Left renal pelvis (tissue), 4 donors: ENCODE results near the gene MAP4K2. TPM values are rescaled to one million over a fixed set of nuclear protein-coding genes. Genes with fewer than 3 reads are reported as not detected.

Experiments used
- DNase-seq, 4 donors: peaks; one replicate each; pipeline ENCODE4 v3.0.0-alpha.2; 2013; ENCODE audit warnings: low read depth in 4 of 4, low spot score in 3 of 4
- polyA plus RNA-seq, 4 donors: library from polyadenylated mRNA; unstranded; fragments of 120-200 nt; gene quantifications; one replicate each; pipeline ENCODE4 v1.2.1, GENCODE V29; 2013; ENCODE audit not compliant: insufficient read length in 4 of 4

Gene MAP4K2
- polyA plus RNA-seq, 4 donors, result 12.9 to 27.7 (median 18.1) TPM

GRCh38 chr11:64757549-64758329 lies 45.3 kb downstream of the MAP4K2 start:
- no peak for DNase-seq

DNA sequence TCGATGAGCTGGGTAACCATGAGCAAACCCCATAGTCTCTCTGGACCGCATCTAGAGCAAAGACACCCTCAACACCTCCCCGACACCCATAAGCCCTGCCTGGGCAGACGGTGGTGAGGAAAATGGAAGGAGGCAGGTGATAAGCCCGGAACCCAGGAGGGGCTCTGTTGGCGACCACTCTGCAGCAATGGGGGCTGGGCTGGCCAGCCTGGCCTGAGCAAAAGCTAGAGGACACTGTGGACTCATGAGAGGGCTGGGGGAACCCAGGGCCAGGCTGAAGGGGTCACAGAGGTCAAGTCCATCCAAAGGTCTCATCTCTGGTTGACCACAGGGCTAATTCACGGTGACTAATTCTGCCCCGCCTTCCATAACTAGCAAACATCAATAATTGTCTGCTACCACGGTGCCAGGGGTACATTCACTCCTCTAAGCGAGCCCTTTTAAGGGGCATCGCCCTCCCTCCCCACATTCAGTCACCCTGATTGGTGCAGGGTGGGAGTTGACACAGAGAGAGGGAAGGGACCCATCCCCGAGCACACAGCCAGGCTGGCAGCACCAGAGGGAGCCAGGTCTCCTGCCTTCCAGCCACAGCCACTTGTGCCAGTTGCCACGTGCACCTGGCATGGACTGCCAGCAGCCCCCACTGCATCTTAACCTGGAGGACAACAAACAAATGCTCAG lies 47.2 kb downstream of the MAP4K2 start:
- no peak for DNase-seq

DNA sequence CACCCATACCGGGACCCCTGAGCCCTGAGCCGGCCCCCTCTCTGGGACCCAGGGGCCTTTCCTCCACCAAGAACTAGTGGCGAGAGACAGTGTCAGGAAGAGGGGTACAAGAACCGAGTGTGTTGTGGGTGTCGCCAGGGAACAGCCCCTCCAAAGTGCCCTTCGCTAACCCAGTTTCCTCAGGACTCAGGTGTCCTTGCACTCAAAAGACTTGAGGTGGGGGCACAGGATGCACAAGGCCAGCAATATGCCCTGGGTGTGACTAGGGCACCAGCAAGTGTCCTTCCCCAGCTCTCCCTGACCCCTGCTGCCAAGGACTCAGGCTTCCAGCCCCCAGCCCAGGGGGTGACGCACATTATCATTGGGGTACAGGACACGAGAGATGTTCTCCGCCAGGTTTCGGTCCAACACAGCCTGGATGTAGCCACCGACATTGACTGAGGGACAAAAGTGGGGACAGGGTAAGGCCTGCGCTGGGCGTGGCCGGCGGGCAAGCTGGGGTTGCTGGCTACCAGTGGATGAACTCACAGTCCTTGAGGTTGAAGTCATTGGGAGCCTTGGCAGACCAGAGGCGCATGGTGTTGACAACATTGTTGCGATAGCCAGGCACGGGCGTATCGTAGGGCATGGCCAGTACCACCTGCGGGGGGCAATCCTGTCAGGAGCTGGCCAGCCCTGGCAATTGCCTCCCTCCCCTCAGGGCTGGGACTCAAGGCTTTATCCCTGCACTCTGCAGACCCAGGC lies 47.9 kb downstream of the MAP4K2 start:
- no peak for DNase-seq

DNA sequence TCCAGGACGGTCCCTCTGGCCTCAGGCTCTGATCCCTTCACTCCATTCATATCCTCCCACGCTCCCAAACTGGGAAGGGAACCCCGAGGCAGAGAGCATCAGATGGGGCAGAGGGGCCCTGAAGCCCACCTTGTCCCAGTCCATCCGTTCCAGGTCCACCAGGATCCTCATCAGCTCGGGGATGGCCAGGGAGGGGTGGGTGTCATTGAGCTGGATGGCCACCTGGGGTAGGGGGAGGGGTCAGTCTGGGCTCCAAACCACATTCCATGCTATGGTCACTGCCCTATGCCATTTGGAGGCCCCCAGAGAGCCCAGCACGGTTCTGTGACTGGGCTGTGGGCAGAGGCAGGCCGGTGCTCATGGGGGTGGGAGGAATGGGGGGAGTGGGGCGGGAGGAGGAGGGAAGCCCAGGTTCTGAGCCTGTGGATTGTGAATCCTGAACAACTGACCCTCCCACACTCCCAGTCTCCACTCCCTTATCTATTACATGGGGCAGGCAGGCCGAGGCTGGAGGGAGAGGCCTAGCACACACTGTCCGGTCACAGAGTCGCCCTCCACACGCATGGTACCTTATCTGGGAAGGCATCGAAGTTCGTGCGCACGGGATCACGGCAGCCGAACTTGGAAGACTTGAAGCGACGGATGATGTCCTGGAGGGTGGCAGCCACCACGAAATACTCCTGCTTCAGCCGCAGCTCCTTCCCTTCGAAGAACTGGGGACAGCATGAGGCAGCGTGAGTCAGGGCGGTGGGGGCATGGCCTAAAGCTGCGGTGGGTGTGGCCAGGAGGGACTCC lies 48.7 kb downstream of the MAP4K2 start:
- no peak for DNase-seq

DNA sequence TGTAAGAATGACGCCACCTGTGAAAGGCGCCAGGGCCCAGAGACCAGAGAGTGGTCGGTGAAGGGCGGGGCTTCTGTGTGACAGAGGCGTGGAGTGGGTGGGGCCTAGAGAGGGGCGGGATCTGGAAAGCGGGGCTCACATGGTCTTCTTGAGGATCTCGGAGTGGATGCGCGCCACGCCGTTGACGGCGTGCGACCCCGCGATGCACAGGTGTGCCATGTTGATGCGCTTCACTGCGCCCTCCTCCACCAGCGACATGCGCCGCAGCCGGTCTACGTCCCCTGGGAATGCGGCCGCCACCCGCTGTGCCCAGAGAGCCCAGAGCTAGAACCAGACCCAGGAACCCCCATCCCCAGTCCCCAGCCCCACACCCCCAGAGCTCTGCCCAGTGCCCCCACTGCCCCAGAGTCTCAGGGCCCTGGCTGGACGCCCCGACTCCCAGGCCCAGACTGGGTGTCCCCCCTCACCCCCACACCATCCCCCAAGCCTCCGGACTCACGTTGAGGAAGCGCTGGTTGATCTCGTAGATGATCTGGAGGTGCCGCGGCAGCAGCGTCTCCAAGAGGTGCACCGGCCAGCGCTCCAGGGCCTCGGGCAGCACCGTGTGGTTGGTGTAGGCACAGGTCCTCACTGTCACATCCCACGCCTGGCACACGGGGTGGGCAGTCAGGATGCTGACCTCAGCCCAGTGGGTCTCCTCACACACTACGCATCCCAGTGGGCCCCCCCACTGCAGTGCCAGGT lies 49.5 kb downstream of the MAP4K2 start:
- DNase-seq, result no peak

GRCh38 chr11:64753019-64753379 lies 50.0 kb downstream of the MAP4K2 start:
- DNase-seq, result no peak

DNA sequence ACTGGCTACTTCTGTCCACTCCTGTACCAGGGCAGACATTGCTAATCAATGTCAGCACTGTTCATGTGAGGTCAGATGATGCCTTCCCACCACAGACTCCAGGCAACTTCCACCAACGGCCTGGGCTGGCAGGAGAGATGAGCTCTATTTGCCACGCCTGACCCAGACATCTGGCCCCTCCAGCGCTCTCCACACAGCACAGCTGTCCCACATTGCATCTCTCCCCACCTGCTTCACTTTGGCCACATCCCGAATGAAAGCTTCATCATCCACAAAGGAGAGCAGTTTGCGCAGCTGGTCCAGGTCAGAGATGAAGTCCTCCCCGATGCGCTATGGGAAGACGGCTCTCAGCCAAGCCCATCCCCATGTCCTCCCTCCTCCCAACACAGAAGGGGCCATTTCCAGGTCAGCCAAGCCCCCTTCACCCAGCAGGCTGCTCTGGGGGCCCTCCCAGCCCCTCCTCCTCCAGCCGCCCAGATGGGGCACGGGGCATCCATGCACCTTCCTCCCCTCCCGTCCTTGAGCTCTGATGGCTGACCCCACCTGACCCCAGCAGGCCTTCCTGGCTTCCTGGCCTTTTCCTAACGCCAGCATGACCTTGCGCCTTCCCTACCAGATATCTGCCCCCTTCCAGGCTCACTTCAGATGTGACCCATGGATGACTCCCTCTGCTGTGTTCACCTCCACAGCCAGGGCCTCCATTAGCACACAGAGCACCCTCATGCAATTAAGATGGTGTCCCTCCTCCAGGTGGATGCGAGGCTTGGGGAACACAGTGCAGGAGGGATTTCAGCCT lies 50.6 kb downstream of the MAP4K2 start:
- DNase-seq, result no peak

GRCh38 chr11:64751580-64751979 lies 51.4 kb downstream of the MAP4K2 start:
- no peak for DNase-seq

DNA sequence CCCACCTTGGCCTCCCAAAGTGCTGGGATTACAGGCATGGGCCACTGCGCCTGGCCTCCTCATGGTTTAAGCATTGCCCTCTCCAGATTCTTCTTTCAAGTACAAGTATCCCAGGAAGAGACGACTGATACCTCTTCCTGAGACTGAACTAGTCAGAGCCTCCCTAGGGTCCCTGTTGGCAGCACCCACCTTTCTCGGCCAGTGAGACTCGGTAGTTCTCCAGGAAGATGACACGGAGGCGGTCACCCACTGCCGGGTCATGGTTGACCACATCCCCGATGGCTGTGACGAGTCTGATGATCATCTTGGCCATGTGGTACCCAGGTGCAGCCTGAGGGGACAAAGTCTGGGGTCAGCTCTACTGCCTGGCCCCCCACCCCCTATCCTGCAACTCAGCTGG lies 51.9 kb downstream of the MAP4K2 start:
- DNase-seq, result no peak

DNA sequence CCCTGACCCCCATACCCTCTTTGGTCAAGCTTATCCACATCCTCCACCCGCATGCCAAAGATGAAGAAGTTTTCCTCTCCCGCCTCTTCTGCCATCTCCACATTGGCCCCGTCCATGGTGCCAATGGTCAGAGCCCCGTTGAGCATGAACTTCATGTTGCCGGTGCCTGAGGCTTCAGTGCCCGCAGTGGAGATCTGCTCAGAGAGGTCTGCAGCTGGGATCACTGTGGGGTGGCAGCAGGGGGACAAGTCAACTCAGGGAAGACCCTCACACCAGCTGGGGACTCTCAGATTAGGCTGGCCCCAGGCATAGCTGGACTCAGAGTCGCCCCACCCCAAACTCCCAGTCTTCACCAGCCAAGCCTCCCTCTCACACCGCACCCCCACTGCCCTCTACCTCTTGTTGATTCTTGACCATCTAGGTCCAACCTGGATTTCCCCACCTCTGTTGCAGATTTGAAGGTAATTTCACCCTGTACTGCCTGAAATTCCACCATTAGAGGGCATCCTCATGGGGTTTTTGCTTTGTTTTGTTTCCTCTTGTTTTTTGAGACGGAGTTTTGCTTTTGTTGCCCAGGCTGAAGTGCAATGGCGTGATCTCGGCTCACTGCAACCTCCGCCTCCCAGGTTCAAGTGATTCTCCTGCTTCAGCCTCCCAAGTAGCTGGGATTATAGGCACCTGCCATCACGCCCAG lies 52.5 kb downstream of the MAP4K2 start:
- no peak for DNase-seq

GRCh38 chr11:64747961-64748665 lies 54.9 kb downstream of the MAP4K2 start:
- no peak for DNase-seq

DNA sequence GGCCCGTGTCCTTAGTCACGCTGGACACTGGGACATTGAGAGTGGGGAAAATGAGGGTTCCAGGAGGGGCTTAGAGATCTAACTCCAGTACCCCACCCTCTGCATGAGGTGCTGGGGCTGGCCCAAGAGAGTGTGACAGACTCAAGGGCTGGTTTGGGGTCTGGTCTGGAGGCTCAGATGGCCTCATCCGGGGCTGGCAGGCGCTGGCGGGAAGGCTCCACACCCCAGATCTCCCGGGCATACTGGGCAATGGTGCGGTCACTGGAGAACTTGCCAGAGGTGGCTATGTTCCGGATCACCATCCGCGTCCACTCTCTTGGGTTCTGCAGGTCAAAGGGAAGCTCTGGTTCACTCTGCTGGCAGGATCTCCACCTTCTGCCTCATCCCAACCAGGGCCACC lies 56.5 kb downstream of the MAP4K2 start:
- DNase-seq, result no peak

DNA sequence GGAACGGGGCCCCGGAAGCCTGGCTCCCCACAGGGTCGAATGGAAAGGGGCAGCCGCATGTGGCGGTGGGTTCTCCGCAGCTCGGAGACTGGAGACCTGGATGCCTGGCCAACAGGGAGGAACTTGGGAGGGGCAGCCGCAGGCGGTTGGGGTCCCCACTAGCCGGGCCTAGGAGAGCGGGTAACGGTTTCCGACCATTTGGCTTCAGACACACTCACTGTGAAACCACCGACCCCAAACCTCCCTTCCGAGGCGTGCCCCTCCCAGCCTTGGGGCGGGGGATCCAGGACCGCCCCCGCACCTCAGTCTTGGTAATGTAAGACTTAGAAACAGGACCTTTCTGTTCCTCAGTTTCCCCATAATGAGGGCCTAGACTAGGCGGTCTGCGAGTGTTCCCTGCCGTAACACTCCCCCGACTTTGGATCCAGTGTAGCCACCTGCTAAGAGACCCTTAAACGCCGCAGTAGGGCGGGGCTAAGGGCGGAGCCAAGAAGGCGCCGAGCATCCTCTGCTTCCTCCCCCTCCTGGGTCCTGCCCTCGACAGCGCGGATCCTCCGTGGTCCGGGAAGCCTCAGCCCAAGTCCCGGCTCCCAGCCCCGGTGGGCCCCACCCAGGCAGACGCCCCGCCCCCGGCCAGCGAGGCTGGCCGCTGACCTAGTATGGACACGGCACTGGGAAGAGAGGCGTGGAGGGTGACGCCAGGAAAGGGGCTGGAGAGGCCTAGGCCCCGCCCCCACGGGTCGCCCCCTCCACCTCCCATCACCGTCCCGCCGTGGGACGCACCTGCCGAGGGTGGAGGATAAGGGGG lies 57.3 kb downstream of the MAP4K2 start:
- DNase-seq, result no peak

GRCh38 chr11:64745189-64745520 lies 57.9 kb downstream of the MAP4K2 start:
- no peak for DNase-seq

- DNase-seq, result no peak
Measured at GRCh38 chr11:64744544-64745188, 58.3 kb downstream of the MAP4K2 start.

- DNase-seq, result no peak
Measured at GRCh38 chr11:64743591-64744543, 59.1 kb downstream of the MAP4K2 start, which contains the start of gene RASGRP2. Gene RASGRP2 (minus strand): TSS chr11:64744142. CDS start chr11:64742866, 1,276 bp downstream.
